Activated naive CD8-positive, alpha-beta T cell treated with anti-CD3 and anti-CD28 coated beads, Interleukin-2, amount 10 ng/mL, durations not matched to agents 7 days and 5 days (primary cell): ENCODE measurements around the gene ZNF107. TPM values are rescaled to one million over a fixed set of nuclear protein-coding genes. Genes with fewer than 3 reads are reported as not detected.

Experiments used
- ATAC-seq: fragments of 150-1000 bp; cut with Tn5 transposase; one replicate; pipeline ENCODE4 v1.10.0; 2021; ENCODE audit warnings: low read depth, moderate library complexity
- POLR2A ChIA-PET: fragments of 350-600 bp; sonication (Branson Sonifier 250); formaldehyde crosslinking; loops from one replicate; lab custom pipeline; 2021; ENCODE audit warnings: antibody characterized with exemption; lab: Charles Lee
- DNase-seq: peaks from one replicate; pipeline ENCODE4 v3.0.0; 2021
- H3K27ac Mint-ChIP-seq: one replicate; pipeline ENCODE4 v1.8.0; 2022; ENCODE audit warnings: mild to moderate bottlenecking, mixed read lengths
- H3K27me3 Mint-ChIP-seq: one replicate; pipeline ENCODE4 v1.8.0; 2022; ENCODE audit warnings: mild to moderate bottlenecking, moderate library complexity, mixed read lengths
- H3K36me3 Mint-ChIP-seq: one replicate; pipeline ENCODE4 v1.8.0; 2021; ENCODE audit warnings: mild to moderate bottlenecking, mixed read lengths
- H3K4me1 Mint-ChIP-seq: one replicate; pipeline ENCODE4 v1.8.0; 2021; ENCODE audit warnings: mixed read lengths
- H3K4me3 Mint-ChIP-seq: one replicate; pipeline ENCODE4 v1.8.0; 2022; ENCODE audit warnings: mild to moderate bottlenecking, moderate library complexity, mixed read lengths
- H3K9me3 Mint-ChIP-seq: one replicate; pipeline ENCODE4 v1.8.0; 2021; ENCODE audit warnings: mixed read lengths
- total RNA-seq, 2 experiments: library from RNA; stranded (reverse); gene quantifications; one replicate each; pipeline ENCODE4 v1.2.3, GENCODE V29; 2021

Gene ZNF107
- total RNA-seq, 2 experiments from 2014 or later: 28.9 to 29.0 TPM

- POLR2A ChIA-PET: no interaction called here
- ATAC-seq (no peak), DNase-seq (no peak)
- H3K36me3 Mint-ChIP-seq: no peaks in the 10 kb centered on the region
- no peaks in the 10 kb centered on the region for H3K27me3 Mint-ChIP-seq
- H3K9me3 Mint-ChIP-seq: peaks cover 10% of the 10 kb centered on the region
- no peaks in the 10 kb centered on the region for H3K4me1 Mint-ChIP-seq
- H3K4me3 Mint-ChIP-seq: no peak overlapping the region
- no peak overlapping the region for H3K27ac Mint-ChIP-seq
Observed at GRCh38 chr7:64636386-64636785, 29.5 kb upstream of the ZNF107 start.

GRCh38 chr7:64637521-64638445 is 28.1 kb upstream of the ZNF107 start:
- POLR2A ChIA-PET: no interaction called here
- Mint-ChIP-seq H3K27ac (no peak overlapping the region), H3K9me3 (peaks cover 10% of the 10 kb centered on the region), H3K4me1 (no peaks in the 10 kb centered on the region), H3K4me3 (no peak overlapping the region), H3K36me3 (no peaks in the 10 kb centered on the region), H3K27me3 (no peaks in the 10 kb centered on the region)
- ATAC-seq (no peak), DNase-seq (no peak)

- Mint-ChIP-seq H3K4me1 (no peaks in the 10 kb centered on the region), H3K36me3 (no peaks in the 10 kb centered on the region), H3K27me3 (no peaks in the 10 kb centered on the region), H3K9me3 (peaks cover 14% of the 10 kb centered on the region), H3K4me3 (no peak overlapping the region), H3K27ac (no peak overlapping the region)
- POLR2A ChIA-PET: no interaction called here
- ATAC-seq (no peak), DNase-seq (no peak)
Observed at GRCh38 chr7:64638822-64639221, 27.1 kb upstream of the ZNF107 start.

- ATAC-seq: no peak
- H3K27ac Mint-ChIP-seq: no peak overlapping the region
- DNase-seq: no peak
- H3K4me1 Mint-ChIP-seq: no peaks in the 10 kb centered on the region
- H3K4me3 Mint-ChIP-seq: no peak overlapping the region
- peaks cover 12% of the 10 kb centered on the region for H3K9me3 Mint-ChIP-seq
- H3K27me3 Mint-ChIP-seq: no peaks in the 10 kb centered on the region
- no peaks in the 10 kb centered on the region for H3K36me3 Mint-ChIP-seq
- POLR2A ChIA-PET: no interaction called here
Observed at GRCh38 chr7:64639267-64640001, 26.5 kb upstream of the ZNF107 start.

GRCh38 chr7:64640504-64640903 is 25.4 kb upstream of the ZNF107 start:
- ATAC-seq: no peak
- H3K36me3 Mint-ChIP-seq: no peaks in the 10 kb centered on the region

GRCh38 chr7:64642046-64642445 is 23.9 kb upstream of the ZNF107 start:
- H3K9me3 Mint-ChIP-seq: peaks cover 11% of the 10 kb centered on the region
- no peaks in the 10 kb centered on the region for H3K27me3 Mint-ChIP-seq
- no peak overlapping the region for H3K4me3 Mint-ChIP-seq
- POLR2A ChIA-PET: no interaction called here
- ATAC-seq: no peak
- H3K36me3 Mint-ChIP-seq: no peaks in the 10 kb centered on the region
- H3K27ac Mint-ChIP-seq: no peak overlapping the region
- H3K4me1 Mint-ChIP-seq: no peaks in the 10 kb centered on the region
- no peak for DNase-seq

More at GRCh38 chr7:64640504-64640903, 25.4 kb upstream of the ZNF107 start:
- Mint-ChIP-seq H3K4me1 (no peaks in the 10 kb centered on the region), H3K9me3 (peaks cover 11% of the 10 kb centered on the region), H3K27ac (no peak overlapping the region), H3K4me3 (no peak overlapping the region), H3K27me3 (no peaks in the 10 kb centered on the region)
- POLR2A ChIA-PET: no interaction called here
- no peak for DNase-seq

- no peaks in the 10 kb centered on the region for H3K4me1 Mint-ChIP-seq
- no peak overlapping the region for H3K27ac Mint-ChIP-seq
- POLR2A ChIA-PET: no interaction called here
- ATAC-seq (no peak), DNase-seq (no peak)
- H3K9me3 Mint-ChIP-seq: peaks cover 11% of the 10 kb centered on the region
- H3K4me3 Mint-ChIP-seq: no peak overlapping the region
- H3K36me3 Mint-ChIP-seq: no peaks in the 10 kb centered on the region
- H3K27me3 Mint-ChIP-seq: no peaks in the 10 kb centered on the region
Observed at GRCh38 chr7:64642875-64643274, 23.1 kb upstream of the ZNF107 start.

- no peak overlapping the region for H3K4me3 Mint-ChIP-seq
- H3K27ac Mint-ChIP-seq: no peak overlapping the region
- ATAC-seq: no peak
- no peak for DNase-seq
- H3K36me3 Mint-ChIP-seq: no peaks in the 10 kb centered on the region
- H3K27me3 Mint-ChIP-seq: no peaks in the 10 kb centered on the region
- POLR2A ChIA-PET: no interaction called here
- no peaks in the 10 kb centered on the region for H3K4me1 Mint-ChIP-seq
- peaks cover 11% of the 10 kb centered on the region for H3K9me3 Mint-ChIP-seq
Observed at GRCh38 chr7:64643566-64643965, 22.4 kb upstream of the ZNF107 start.

- no peak overlapping the region for H3K27ac Mint-ChIP-seq
Observed at GRCh38 chr7:64651203-64651602, 14.7 kb upstream of the ZNF107 start.

GRCh38 chr7:64651632-64652165 is 14.2 kb upstream of the ZNF107 start:
- Mint-ChIP-seq H3K9me3 (peaks cover 19% of the 10 kb centered on the region), H3K4me1 (no peaks in the 10 kb centered on the region), H3K27ac (no peak overlapping the region), H3K4me3 (no peak overlapping the region), H3K27me3 (no peaks in the 10 kb centered on the region), H3K36me3 (no peaks in the 10 kb centered on the region)
- POLR2A ChIA-PET: no interaction called here
- no peak for ATAC-seq
- no peak for DNase-seq

More at GRCh38 chr7:64651203-64651602, 14.7 kb upstream of the ZNF107 start:
- Mint-ChIP-seq H3K36me3 (no peaks in the 10 kb centered on the region), H3K27me3 (no peaks in the 10 kb centered on the region), H3K4me3 (no peak overlapping the region), H3K9me3 (peaks cover 19% of the 10 kb centered on the region), H3K4me1 (no peaks in the 10 kb centered on the region)
- ATAC-seq (no peak), DNase-seq (no peak)
- POLR2A ChIA-PET: no interaction called here

GRCh38 chr7:64653721-64654401 is 12.1 kb upstream of the ZNF107 start:
- no peak for ATAC-seq
- DNase-seq: no peak
- no peak overlapping the region for H3K27ac Mint-ChIP-seq
- POLR2A ChIA-PET: no interaction called here
- no peaks in the 10 kb centered on the region for H3K36me3 Mint-ChIP-seq
- no peaks in the 10 kb centered on the region for H3K27me3 Mint-ChIP-seq
- no peak overlapping the region for H3K4me3 Mint-ChIP-seq
- H3K4me1 Mint-ChIP-seq: no peaks in the 10 kb centered on the region
- H3K9me3 Mint-ChIP-seq: peaks cover 24% of the 10 kb centered on the region

GRCh38 chr7:64654796-64655548 is 11.0 kb upstream of the ZNF107 start:
- ATAC-seq: no peak

GRCh38 chr7:64655811-64656210 is 10.1 kb upstream of the ZNF107 start:
- Mint-ChIP-seq H3K27ac (no peak overlapping the region), H3K4me3 (no peak overlapping the region), H3K4me1 (no peaks in the 10 kb centered on the region), H3K27me3 (no peaks in the 10 kb centered on the region), H3K36me3 (no peaks in the 10 kb centered on the region), H3K9me3 (peaks cover 16% of the 10 kb centered on the region)
- POLR2A ChIA-PET: no interaction called here
- DNase-seq (no peak), ATAC-seq (no peak)

More at GRCh38 chr7:64654796-64655548, 11.0 kb upstream of the ZNF107 start:
- DNase-seq: no peak
- Mint-ChIP-seq H3K4me3 (no peak overlapping the region), H3K27me3 (no peaks in the 10 kb centered on the region), H3K9me3 (peaks cover 19% of the 10 kb centered on the region), H3K27ac (no peak overlapping the region), H3K36me3 (no peaks in the 10 kb centered on the region), H3K4me1 (no peaks in the 10 kb centered on the region)
- POLR2A ChIA-PET: no interaction called here
